IMR-90 (cell line): Measurements from ENCODE around the gene ADAM17. TPM values are rescaled to one million over a fixed set of nuclear protein-coding genes. Genes with fewer than 3 reads are reported as not detected.

Experiments
- ATAC-seq: fragments of 200-7000 bp; cut with Tn5 transposase; 2 replicates; pipeline ENCODE4 v1.9.1; 2020; ENCODE audit warnings: low read depth, mild to moderate bottlenecking, moderate library complexity
- BruUV-seq: library from RNA; stranded (reverse); fragments of 400-500 nt; replicated peaks from 2 replicates; lab custom pipeline; 2021; lab: Mats Ljungman, UMichigan
- CTCF ChIA-PET: fragments of 300-600 bp; formaldehyde crosslinking; extraction: SDS; loops from one replicate; lab custom pipeline; 2021; ENCODE audit warnings: antibody characterized with exemption; lab: Yijun Ruan, JAX
- POLR2A ChIA-PET: fragments of 300-600 bp; sonication (Branson Sonifier 250); formaldehyde crosslinking; loops from one replicate; lab custom pipeline; 2022; ENCODE audit warnings: antibody characterized with exemption; ENCODE audit not compliant: unreplicated experiment; lab: Charles Lee
- DNase-seq: peaks from one replicate; pipeline ENCODE4 v3.0.0; 2013
- H2AFZ ChIP-seq: replicated peaks from 2 replicates; pipeline ENCODE3; 2013; ENCODE audit warnings: low read length, mild to moderate bottlenecking; ENCODE audit not compliant: poor library complexity
- H2AK5ac ChIP-seq: 2 replicates; pipeline ENCODE4 v1.6.1; 2013; ENCODE audit warnings: low read depth, low read length, inconsistent platforms
- H2AK9ac ChIP-seq: replicated peaks from 2 replicates; pipeline ENCODE3; 2013; ENCODE audit warnings: mild to moderate bottlenecking, low read depth, low read length, moderate library complexity; ENCODE audit not compliant: poor library complexity
- H2BK120ac ChIP-seq: 2 replicates; pipeline ENCODE4 v1.6.1; 2013; ENCODE audit warnings: low read depth, low read length, inconsistent platforms
- H2BK15ac ChIP-seq: 3 replicates; pipeline ENCODE4 v1.6.1; 2013; ENCODE audit warnings: low read depth, low read length, inconsistent platforms
- H2BK20ac ChIP-seq: 2 replicates; pipeline ENCODE4 v1.6.1; 2013; ENCODE audit warnings: low read depth, mild to moderate bottlenecking, inconsistent platforms, low read length, moderate library complexity
- H2BK5ac ChIP-seq: 2 replicates; pipeline ENCODE4 v1.6.1; 2013; ENCODE audit warnings: mild to moderate bottlenecking, low read depth, low read length, inconsistent platforms; ENCODE audit not compliant: poor library complexity, severe bottlenecking
- H3K14ac ChIP-seq: replicated peaks from 2 replicates; pipeline ENCODE4 v1.6.1; 2013; ENCODE audit warnings: low read depth, low read length, inconsistent platforms
- H3K18ac ChIP-seq: 2 replicates; pipeline ENCODE4 v1.6.1; 2013; ENCODE audit warnings: low read depth, low read length, control low read depth
- H3K23ac ChIP-seq: 2 replicates; pipeline ENCODE4 v1.6.1; 2013; ENCODE audit warnings: low read depth, low read length, inconsistent platforms
- H3K27ac ChIP-seq: 2 replicates; pipeline ENCODE4 v1.5.1; 2013; ENCODE audit warnings: mild to moderate bottlenecking, control low read depth, low read length; ENCODE audit not compliant: insufficient read depth
- H3K27me3 ChIP-seq: 2 replicates; pipeline ENCODE4 v1.6.1; 2013; ENCODE audit warnings: low read length; ENCODE audit not compliant: control insufficient read depth, insufficient read depth
- H3K36me3 ChIP-seq: 2 replicates; pipeline ENCODE4 v1.6.1; 2013; ENCODE audit warnings: low read length, mixed read lengths; ENCODE audit not compliant: control insufficient read depth, insufficient read depth
- H3K4ac ChIP-seq: 2 replicates; pipeline ENCODE4 v1.6.1; 2013; ENCODE audit warnings: low read depth, low read length, inconsistent platforms
- H3K4me1 ChIP-seq: 2 replicates; pipeline ENCODE4 v1.6.1; 2013; ENCODE audit warnings: low read length, mixed read lengths; ENCODE audit not compliant: control insufficient read depth, insufficient read depth
- H3K4me2 ChIP-seq: 2 replicates; pipeline ENCODE4 v1.6.1; 2013; ENCODE audit warnings: low read depth, mild to moderate bottlenecking, control low read depth, low read length, moderate library complexity
- H3K4me3 ChIP-seq: 2 replicates; pipeline ENCODE4 v1.5.1; 2013; ENCODE audit warnings: low read depth, mild to moderate bottlenecking, control low read depth, low read length, moderate library complexity; ENCODE audit not compliant: insufficient read depth
- H3K56ac ChIP-seq: 2 replicates; pipeline ENCODE4 v1.6.1; 2013; ENCODE audit warnings: low read length, inconsistent platforms; ENCODE audit not compliant: insufficient read depth; ENCODE audit errors: extremely low read depth
- H3K79me1 ChIP-seq, 2 experiments: 2 replicates each; pipeline ENCODE4 v1.6.1; 2013; ENCODE audit warnings: low read length in 2 of 2, inconsistent platforms in 1 of 2, low read depth in 1 of 2
- H3K9ac ChIP-seq: 2 replicates; pipeline ENCODE4 v1.6.1; 2013; ENCODE audit warnings: low read depth, low read length, control low read depth
- H3K9me1 ChIP-seq: 2 replicates; pipeline ENCODE4 v1.6.1; 2013; ENCODE audit warnings: low read length, inconsistent platforms; ENCODE audit not compliant: insufficient read depth
- H3K9me3 ChIP-seq: 2 replicates; pipeline ENCODE4 v1.6.1; 2013; ENCODE audit warnings: low read length; ENCODE audit not compliant: control insufficient read depth, insufficient read depth
- H4K20me1 ChIP-seq: 2 replicates; pipeline ENCODE4 v1.6.1; 2013; ENCODE audit warnings: low read length, inconsistent platforms; ENCODE audit not compliant: insufficient read depth
- H4K5ac ChIP-seq: 2 replicates; pipeline ENCODE4 v1.6.1; 2013; ENCODE audit warnings: mild to moderate bottlenecking, low read depth, low read length, control low read depth
- H4K8ac ChIP-seq, 2 experiments: 2 replicates each; pipeline ENCODE4 v1.6.1; 2013; ENCODE audit warnings: low read depth in 2 of 2, low read length in 2 of 2, control low read depth in 1 of 2, inconsistent platforms in 1 of 2
- H4K91ac ChIP-seq: 2 replicates; pipeline ENCODE4 v1.6.1; 2013; ENCODE audit warnings: low read depth, low read length, inconsistent platforms; ENCODE audit not compliant: insufficient read depth
- CEBPB ChIP-seq: IDR thresholded peaks from 2 replicates; pipeline ENCODE4 v1.6.1; 2012; ENCODE audit warnings: low read depth, low read length, improper control_type of control experiment
- MAFK ChIP-seq: IDR thresholded peaks from 2 replicates; pipeline ENCODE4 v1.6.1; 2012; ENCODE audit warnings: low read depth, low read length, improper control_type of control experiment
- WGBS, 2 experiments: methylation state at CpG; one replicate each; pipeline versions ENCODE4 v1.1.5 to v1.1.7; 2013; ENCODE audit warnings: missing lambda C conversion rate in 2 of 2; ENCODE audit not compliant: insufficient read length in 1 of 2; ENCODE audit errors: extremely low coverage in 2 of 2; 5-methylcytosine and 5-hydroxymethylcytosine counted together
- dilution Hi-C: fragments of 300-500 bp; cut with HindIII; formaldehyde crosslinking; loops from one replicate; pipeline ENCODE4 v1.14.3; 2018; ENCODE audit warnings: low sequenced_read_pairs; ENCODE audit not compliant: unreplicated experiment
- in situ Hi-C: fragments of 300-500 bp; cut with MboI; formaldehyde crosslinking; loops from 3 replicates; pipeline ENCODE4 v1.14.3; 2019; ENCODE audit warnings: low sequenced_read_pairs, inconsistent platforms, mixed read lengths
- intact Hi-C: fragments of 100-400 bp; cut with micrococcal nuclease; formaldehyde crosslinking; loops from 2 replicates; pipeline ENCODE4 v1.10.0; 2022
- polyA plus RNA-seq, 3 experiments: library from polyadenylated mRNA; depleted of rRNA; stranded (reverse); fragments of >200 nt; gene quantifications; 2 replicates each; pipeline ENCODE4 v1.2.3, GENCODE V29; 2012; ENCODE audit warnings: low replicate concordance in 1 of 3
- total RNA-seq: library from RNA; depleted of rRNA; stranded (reverse); fragments of >200 nt; gene quantifications from 2 replicates; pipeline ENCODE4 v1.2.3, GENCODE V29; 2012

Gene ADAM17
- total and polyA plus RNA-seq, 2 of the 4 experiments (the other 2 are of a cell fraction) = 9.6 to 34.4 TPM

DNA sequence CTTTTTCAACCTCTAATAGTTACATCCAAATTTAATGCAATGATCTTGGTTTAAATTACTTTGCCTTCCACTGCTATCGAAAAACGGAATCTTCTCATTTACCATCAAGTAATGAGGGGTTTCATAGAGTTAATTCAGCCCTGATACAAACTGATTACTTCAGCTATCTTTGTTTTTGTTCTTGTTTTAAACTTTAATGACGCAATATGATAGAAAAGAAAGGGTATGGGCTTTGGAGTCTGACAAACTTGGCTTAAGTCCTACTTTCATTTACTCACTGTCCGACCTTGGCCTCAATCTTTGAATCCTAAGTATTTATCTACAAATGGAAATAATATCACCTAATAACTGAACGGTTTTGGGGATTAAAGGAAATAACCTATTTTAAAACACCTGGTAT, 16.1 kb downstream of the ADAM17 start:
- H4K5ac ChIP-seq = no peak overlapping the region
- H3K27me3 ChIP-seq = no peaks in the 10 kb centered on the region
- no peak overlapping the region for H3K18ac ChIP-seq
- ChIA-PET CTCF (interaction anchor here (1.3 kb wide), 1 partner anchor 9 kb away, joined by 3 read pairs; no protein-coding TSS in a partner anchor), POLR2A (no interaction called here)
- no peak overlapping the region for H2BK20ac ChIP-seq
- H3K9ac ChIP-seq = no peak overlapping the region
- H3K79me1 ChIP-seq = peaks cover 8 to 30% of the 10 kb centered on the region in 2 experiments
- intact Hi-C loops (no loop called here), in situ Hi-C loops (no loop called here), dilution Hi-C loops (no loop called here)
- no TSS peak for BruUV-seq
- no peak overlapping the region for H2BK5ac ChIP-seq
- TF ChIP-seq MAFK = no peak
- peak; percentile 87 for TF ChIP-seq CEBPB
- WGBS, 2 experiments = no CpG with 5 or more reads among the region's 5 CpGs
- H3K27ac ChIP-seq = no peak overlapping the region
- H4K91ac ChIP-seq = no peak overlapping the region
- peaks cover 4% of the 10 kb centered on the region for H3K36me3 ChIP-seq
- H3K23ac ChIP-seq = no peak overlapping the region
- H3K4me2 ChIP-seq = no peak overlapping the region
- H3K4me1 ChIP-seq = peaks cover 2% of the 10 kb centered on the region; the same call in 1 of the 2 replicates
- H3K14ac ChIP-seq = no peak overlapping the region
- H2AK9ac ChIP-seq = no peak overlapping the region
- H2AFZ ChIP-seq = no peak overlapping the region
- H2AK5ac ChIP-seq = no peak overlapping the region
- no peak overlapping the region for H3K4ac ChIP-seq
- H4K8ac ChIP-seq = no peak overlapping the region
- H4K20me1 ChIP-seq = peaks cover 7% of the 10 kb centered on the region; the same call in 1 of the 2 replicates
- DNase-seq (peak; percentile 58), ATAC-seq (no peak)
- no peak overlapping the region for H2BK15ac ChIP-seq
- no peak overlapping the region for H3K56ac ChIP-seq
- no peak overlapping the region for H2BK120ac ChIP-seq
- H3K9me1 ChIP-seq = no peaks in the 10 kb centered on the region
- no peaks in the 10 kb centered on the region for H3K9me3 ChIP-seq
- H3K4me3 ChIP-seq = no peak overlapping the region
